Measurements from ENCODE around the gene RBP3.

The RBP3 gene

DNA sequence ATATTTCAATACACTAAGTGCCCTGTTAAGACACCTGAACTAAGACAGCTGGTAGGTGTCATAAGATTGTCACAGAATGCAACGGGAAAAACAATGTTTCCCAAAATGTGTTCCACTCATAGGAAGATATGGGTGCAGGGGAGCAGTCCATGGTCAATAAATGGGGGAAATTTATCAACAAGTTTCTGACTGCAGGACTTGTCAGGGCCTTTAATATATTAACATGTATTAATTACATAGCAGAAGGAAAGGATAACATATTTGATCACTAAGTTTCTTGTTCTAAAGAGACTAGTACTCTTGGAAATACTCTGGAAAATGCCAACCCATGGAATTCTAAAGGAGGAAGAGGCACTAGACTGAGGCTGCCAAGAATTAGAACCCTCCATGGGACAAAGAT is 6.7 kb downstream of the RBP3 start:
- no peak overlapping the region for H3K4me3 Mint-ChIP-seq

DNA sequence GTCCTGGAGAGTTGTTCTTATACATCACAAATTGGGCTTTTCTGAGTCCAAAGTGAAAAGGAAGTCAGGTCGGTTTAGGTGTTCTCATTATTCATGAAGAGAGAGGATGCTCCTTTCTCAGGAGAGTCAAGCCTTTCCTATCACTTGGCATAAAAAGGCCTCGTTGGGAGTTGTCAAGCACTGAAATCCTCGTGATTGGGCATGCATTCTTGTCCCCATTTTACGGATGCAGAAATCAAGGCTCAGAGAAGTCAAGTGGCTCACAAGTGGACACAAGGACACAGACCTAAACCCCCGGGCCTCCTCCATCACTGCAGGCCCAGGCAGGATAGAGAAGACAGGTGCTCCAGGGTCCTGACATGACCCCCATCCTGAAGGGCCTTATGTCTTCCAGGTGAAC is 8.5 kb downstream of the RBP3 start:
- Mint-ChIP-seq H3K9me3 (no peaks in the 10 kb centered on the region), H3K27ac (no peak overlapping the region), H3K4me3 (no peak overlapping the region), H3K4me1 (ENCODE audit: low read depth) (no peaks in the 10 kb centered on the region), H3K36me3 (ENCODE audit: low read depth) (no peaks in the 10 kb centered on the region), H3K27me3 (no peaks in the 10 kb centered on the region)

More for the DNA sequence above, 6.7 kb downstream of the RBP3 start:
- Mint-ChIP-seq H3K4me1 (ENCODE audit: low read depth) (no peaks in the 10 kb centered on the region), H3K27ac (no peak overlapping the region), H3K9me3 (no peaks in the 10 kb centered on the region), H3K36me3 (ENCODE audit: low read depth) (no peaks in the 10 kb centered on the region), H3K27me3 (no peaks in the 10 kb centered on the region)

DNA sequence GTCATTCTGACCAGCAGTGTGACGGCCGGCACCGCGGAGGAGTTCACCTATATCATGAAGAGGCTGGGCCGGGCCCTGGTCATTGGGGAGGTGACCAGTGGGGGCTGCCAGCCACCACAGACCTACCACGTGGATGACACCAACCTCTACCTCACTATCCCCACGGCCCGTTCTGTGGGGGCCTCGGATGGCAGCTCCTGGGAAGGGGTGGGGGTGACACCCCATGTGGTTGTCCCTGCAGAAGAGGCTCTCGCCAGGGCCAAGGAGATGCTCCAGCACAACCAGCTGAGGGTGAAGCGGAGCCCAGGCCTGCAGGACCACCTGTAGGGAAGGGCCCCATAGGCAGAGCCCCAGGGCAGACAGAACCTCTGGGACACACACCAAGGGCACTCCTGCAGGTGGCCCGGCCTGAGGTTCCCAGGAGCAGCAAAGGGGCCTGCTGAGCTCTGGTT is 9.0 kb downstream of the RBP3 start:
- Mint-ChIP-seq H3K27me3 (no peaks in the 10 kb centered on the region), H3K4me3 (no peak overlapping the region), H3K4me1 (ENCODE audit: low read depth) (no peaks in the 10 kb centered on the region), H3K36me3 (ENCODE audit: low read depth) (no peaks in the 10 kb centered on the region), H3K27ac (no peak overlapping the region), H3K9me3 (no peaks in the 10 kb centered on the region)

DNA sequence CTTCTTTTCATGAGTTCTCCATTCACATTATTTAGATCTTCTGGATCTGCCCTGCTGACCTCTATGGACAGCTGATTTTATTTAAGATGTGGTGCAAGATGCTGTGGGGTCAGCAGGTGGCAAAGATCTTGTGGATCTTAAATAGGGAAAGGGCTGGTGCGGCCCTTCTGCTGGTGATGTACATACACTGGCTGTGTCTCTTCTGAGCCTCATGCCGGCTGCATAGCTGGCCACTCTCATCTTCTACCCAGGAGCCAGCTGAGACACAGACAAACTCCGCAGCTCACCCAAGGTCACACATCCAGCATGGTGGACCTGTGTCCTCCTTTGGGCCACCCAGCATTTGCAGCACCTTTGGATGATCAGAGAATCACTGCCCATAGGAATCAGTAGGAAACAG is 9.7 kb downstream of the RBP3 start:
- Mint-ChIP-seq H3K27me3 (no peaks in the 10 kb centered on the region), H3K4me3 (no peak overlapping the region), H3K4me1 (ENCODE audit: low read depth) (no peaks in the 10 kb centered on the region), H3K9me3 (no peaks in the 10 kb centered on the region), H3K27ac (no peak overlapping the region), H3K36me3 (ENCODE audit: low read depth) (no peaks in the 10 kb centered on the region)

DNA sequence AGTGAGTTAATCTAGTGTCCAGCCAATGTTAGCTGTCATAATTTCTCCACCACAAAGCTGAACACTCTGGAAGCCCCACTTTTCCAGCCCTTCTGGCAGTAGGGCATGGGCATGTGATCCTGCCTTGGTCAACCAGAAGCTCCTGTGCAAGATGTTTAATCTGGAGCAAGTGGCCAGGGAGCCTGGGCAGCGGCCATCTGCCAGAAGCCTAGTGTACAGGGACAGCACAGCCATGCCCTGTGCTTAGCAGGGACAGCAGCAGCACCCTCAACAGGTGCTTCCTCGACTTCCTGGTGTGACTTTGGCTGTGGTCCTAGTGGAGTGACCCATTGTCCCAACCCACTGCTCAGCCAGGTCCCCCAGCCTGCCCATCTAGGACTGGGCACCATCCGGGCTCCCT is 10.3 kb downstream of the RBP3 start:
- H3K36me3 Mint-ChIP-seq (ENCODE audit: low read depth), result no peaks in the 10 kb centered on the region
- no peak overlapping the region for H3K4me3 Mint-ChIP-seq
- no peaks in the 10 kb centered on the region for H3K9me3 Mint-ChIP-seq
- H3K4me1 Mint-ChIP-seq (ENCODE audit: low read depth), result no peaks in the 10 kb centered on the region
- H3K27me3 Mint-ChIP-seq, result no peaks in the 10 kb centered on the region
- H3K27ac Mint-ChIP-seq, result no peak overlapping the region

DNA sequence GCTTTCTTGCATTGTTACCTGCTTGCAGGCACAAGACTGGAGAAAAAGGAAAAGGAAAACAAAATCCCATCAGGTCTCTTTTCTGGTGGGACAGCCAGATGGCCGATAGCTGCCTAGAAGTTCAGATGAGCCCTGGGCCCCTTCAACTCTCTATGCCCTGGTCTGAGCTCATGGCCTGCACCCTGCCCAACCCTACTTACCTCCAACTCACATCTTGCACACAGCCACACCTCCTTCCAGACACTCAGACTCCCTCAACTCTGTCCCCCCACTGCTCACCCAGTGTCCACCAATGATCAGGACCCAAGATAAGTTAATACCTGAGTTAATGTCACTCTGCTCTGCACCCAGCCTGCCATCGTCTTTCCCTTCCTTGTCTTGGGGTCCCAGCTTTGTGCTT is 10.9 kb downstream of the RBP3 start:
- no peak overlapping the region for H3K4me3 Mint-ChIP-seq
- H3K9me3 Mint-ChIP-seq, result no peaks in the 10 kb centered on the region
- no peaks in the 10 kb centered on the region for H3K27me3 Mint-ChIP-seq
- no peak overlapping the region for H3K27ac Mint-ChIP-seq
- no peaks in the 10 kb centered on the region for H3K4me1 Mint-ChIP-seq (ENCODE audit: low read depth)
- H3K36me3 Mint-ChIP-seq (ENCODE audit: low read depth), result no peaks in the 10 kb centered on the region

DNA sequence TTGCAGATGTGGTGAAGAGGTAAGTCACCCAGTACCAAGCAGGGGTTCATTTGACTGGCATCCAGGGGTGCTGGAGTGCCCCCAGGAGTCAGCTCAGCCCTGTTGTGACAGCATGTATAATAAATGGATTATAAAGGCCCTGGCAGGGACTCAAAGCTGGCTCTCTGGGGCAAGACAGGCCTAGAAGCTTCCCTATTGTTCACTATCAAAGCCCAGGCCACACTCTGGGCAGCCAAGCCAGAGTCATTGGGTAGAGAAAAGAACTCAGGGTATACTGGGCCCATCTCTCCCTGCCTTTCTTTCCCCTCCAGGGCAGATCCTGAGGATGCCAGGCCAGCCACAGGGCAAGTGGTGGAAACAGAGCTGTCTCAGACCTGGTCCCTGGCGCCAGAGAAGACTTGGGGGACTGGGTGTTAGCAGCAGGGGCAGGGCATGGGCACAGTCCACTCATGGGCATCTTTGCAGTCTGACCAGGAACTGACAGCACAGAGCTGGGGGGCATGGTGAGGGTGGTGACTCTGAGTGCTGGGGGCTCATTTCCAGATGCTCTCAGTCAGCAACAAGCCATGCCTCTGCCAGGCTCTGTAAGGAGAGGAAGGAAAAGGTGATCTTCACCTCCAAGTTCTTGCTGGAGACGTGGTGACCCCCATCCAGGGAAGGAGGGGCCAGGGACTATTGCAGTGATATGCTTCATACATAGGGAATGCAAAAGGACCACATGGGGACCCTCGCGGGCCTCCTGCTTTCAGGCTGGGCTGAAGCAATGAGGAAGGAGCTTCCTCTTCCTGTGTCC is 11.7 kb downstream of the RBP3 start:
- H3K4me3 Mint-ChIP-seq, result no peak overlapping the region
- no peaks in the 10 kb centered on the region for H3K9me3 Mint-ChIP-seq
- no peak overlapping the region for H3K27ac Mint-ChIP-seq
- no peaks in the 10 kb centered on the region for H3K4me1 Mint-ChIP-seq (ENCODE audit: low read depth)
- no peaks in the 10 kb centered on the region for H3K36me3 Mint-ChIP-seq (ENCODE audit: low read depth)
- no peaks in the 10 kb centered on the region for H3K27me3 Mint-ChIP-seq

DNA sequence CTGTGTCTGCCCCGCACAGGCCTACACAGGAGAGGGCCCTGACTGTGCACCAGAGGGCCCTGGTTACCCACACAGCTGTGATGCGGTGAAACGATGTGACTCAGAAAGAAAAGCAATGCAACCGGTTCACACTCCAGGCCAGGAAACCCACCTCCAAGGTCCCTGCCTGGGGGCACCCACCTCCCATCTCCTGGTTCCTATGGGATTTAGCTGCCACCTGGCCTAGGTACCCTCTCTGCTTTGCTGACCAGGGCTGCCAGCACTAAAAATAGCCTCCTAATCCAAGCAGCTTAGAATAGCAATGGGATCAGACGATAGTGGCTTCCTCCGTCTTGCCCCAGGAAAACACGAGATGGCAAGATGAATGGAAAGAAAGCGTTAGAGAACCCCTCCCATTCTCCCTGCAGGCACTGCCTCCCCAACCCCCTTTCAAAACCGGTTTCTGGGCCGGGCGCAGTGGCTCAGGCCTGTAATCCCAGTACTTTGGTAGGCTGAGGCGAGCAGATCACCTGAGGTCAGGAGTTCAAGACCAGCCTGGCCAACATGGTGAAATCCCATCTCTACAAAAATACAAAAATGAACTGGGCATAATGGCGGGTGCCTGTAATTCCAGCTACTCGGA is 12.4 kb downstream of the RBP3 start:
- Mint-ChIP-seq H3K36me3 (ENCODE audit: low read depth) (no peaks in the 10 kb centered on the region), H3K27me3 (no peaks in the 10 kb centered on the region), H3K9me3 (no peaks in the 10 kb centered on the region), H3K4me1 (ENCODE audit: low read depth) (no peaks in the 10 kb centered on the region), H3K4me3 (no peak overlapping the region), H3K27ac (no peak overlapping the region)

DNA sequence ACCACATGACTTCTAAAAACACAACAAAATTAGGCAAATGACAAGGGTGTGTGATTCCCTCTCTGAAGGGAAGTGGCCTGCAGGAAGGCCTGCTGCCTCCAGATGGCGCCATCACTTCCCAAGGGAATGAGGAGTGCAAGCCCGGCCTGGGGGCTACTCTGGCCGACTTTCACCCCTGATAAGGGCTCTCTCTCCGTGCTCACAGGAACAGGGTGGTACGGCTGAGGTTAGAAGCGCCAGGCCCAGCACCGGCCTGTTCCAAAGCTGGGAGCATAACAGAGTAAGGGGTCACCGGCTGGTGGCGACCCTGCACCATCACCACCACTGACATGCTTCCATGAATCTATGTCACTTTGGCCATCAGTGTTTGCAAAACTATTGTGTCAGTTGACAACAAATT is 13.1 kb downstream of the RBP3 start:
- Mint-ChIP-seq H3K36me3 (ENCODE audit: low read depth) (no peaks in the 10 kb centered on the region), H3K4me1 (ENCODE audit: low read depth) (no peaks in the 10 kb centered on the region), H3K27me3 (no peaks in the 10 kb centered on the region)

DNA sequence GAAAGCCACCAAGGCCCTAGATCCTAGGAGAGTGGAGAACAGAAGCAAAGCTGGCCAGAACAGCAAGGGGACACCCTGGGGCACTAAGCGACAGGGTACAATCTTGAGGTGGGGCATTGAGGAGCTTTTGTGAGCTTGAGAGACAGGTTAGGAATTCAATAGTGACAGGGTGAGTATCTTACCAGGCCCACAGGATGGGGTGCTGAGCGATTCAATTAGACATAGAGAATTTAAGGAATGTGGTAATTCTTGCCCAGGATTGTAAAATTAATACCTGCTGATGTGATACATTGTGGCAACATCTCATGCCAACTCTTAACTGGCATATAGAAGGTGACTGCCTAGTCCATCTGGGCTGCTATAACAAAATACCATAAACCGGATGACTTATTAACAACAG is 14.0 kb downstream of the RBP3 start:
- no peaks in the 10 kb centered on the region for H3K4me1 Mint-ChIP-seq (ENCODE audit: low read depth)
- no peak overlapping the region for H3K4me3 Mint-ChIP-seq
- H3K36me3 Mint-ChIP-seq (ENCODE audit: low read depth), result no peaks in the 10 kb centered on the region
- H3K27me3 Mint-ChIP-seq, result no peaks in the 10 kb centered on the region
- H3K9me3 Mint-ChIP-seq, result no peaks in the 10 kb centered on the region
- no peak overlapping the region for H3K27ac Mint-ChIP-seq

More for the DNA sequence above, 13.1 kb downstream of the RBP3 start:
- H3K4me3 Mint-ChIP-seq, result no peak overlapping the region
- H3K27ac Mint-ChIP-seq, result no peak overlapping the region
- no peaks in the 10 kb centered on the region for H3K9me3 Mint-ChIP-seq

DNA sequence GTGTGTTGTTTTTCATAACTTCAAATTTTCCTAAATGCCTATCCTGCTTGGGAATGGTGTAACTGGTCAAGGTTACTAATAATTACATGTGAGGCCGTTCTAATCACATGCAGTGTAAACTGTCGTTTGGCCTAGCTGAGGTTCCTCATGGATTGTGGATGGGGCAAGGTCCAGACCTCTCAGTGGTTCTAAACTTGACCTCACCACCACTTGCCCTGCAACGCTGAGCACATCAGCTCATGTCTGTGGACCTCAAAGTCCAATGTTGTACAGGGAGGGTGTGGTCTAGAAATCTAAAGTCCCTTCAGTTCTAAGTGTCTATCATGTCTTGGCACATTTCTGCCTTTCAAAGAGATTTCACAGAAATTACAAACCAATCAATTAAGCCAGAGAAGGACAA is 15.6 kb downstream of the RBP3 start:
- H3K27ac Mint-ChIP-seq, result no peak overlapping the region
- no peaks in the 10 kb centered on the region for H3K36me3 Mint-ChIP-seq (ENCODE audit: low read depth)
- no peaks in the 10 kb centered on the region for H3K27me3 Mint-ChIP-seq
- no peaks in the 10 kb centered on the region for H3K4me1 Mint-ChIP-seq (ENCODE audit: low read depth)
- H3K4me3 Mint-ChIP-seq, result no peak overlapping the region
- H3K9me3 Mint-ChIP-seq, result no peaks in the 10 kb centered on the region

DNA sequence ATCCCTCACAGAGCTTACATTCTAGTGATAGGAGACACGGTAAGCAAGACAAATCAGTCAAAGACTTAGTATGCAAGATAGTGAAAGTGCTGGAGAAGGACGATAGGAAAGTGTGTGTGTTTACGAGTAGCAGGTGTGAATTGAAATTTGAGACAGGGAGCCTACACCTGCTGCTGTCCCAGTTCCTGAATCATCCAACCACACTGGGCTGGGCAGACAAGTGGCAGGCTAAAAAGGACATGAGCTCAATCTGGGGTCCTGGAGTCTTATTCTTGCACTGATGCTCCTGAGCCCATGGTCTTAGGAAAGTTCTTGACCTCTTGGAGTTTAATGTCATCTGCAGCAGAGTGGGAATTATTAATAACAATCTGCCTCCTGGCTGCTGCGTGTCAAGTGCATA is 16.2 kb downstream of the RBP3 start:
- H3K27ac Mint-ChIP-seq, result no peak overlapping the region
- no peaks in the 10 kb centered on the region for H3K9me3 Mint-ChIP-seq
- no peaks in the 10 kb centered on the region for H3K27me3 Mint-ChIP-seq
- no peaks in the 10 kb centered on the region for H3K36me3 Mint-ChIP-seq (ENCODE audit: low read depth)
- H3K4me3 Mint-ChIP-seq, result no peak overlapping the region
- no peaks in the 10 kb centered on the region for H3K4me1 Mint-ChIP-seq (ENCODE audit: low read depth)

DNA sequence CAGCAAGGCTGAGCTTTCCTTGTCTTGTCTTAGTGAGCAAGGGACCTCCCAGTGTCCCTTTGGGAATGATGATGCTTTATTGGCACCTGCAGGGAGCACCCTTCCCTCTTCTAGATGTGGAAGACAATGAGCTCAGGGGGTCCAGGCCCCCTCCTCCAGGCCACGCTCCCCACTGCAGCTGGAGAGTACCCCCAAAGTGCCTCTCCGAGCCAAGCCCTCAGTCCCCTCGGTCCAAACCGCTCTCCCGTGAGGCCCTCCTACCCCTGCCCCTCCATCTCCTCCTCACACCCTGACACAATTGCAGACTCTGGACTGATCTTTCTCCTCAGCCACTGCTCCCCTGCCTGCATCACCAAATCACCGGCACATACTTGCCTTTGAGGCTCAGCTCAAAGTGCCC is 16.7 kb downstream of the RBP3 start:
- no peak overlapping the region for H3K4me3 Mint-ChIP-seq
- no peaks in the 10 kb centered on the region for H3K27me3 Mint-ChIP-seq
- no peaks in the 10 kb centered on the region for H3K36me3 Mint-ChIP-seq (ENCODE audit: low read depth)
- H3K9me3 Mint-ChIP-seq, result no peaks in the 10 kb centered on the region
- no peak overlapping the region for H3K27ac Mint-ChIP-seq
- H3K4me1 Mint-ChIP-seq (ENCODE audit: low read depth), result no peaks in the 10 kb centered on the region

DNA sequence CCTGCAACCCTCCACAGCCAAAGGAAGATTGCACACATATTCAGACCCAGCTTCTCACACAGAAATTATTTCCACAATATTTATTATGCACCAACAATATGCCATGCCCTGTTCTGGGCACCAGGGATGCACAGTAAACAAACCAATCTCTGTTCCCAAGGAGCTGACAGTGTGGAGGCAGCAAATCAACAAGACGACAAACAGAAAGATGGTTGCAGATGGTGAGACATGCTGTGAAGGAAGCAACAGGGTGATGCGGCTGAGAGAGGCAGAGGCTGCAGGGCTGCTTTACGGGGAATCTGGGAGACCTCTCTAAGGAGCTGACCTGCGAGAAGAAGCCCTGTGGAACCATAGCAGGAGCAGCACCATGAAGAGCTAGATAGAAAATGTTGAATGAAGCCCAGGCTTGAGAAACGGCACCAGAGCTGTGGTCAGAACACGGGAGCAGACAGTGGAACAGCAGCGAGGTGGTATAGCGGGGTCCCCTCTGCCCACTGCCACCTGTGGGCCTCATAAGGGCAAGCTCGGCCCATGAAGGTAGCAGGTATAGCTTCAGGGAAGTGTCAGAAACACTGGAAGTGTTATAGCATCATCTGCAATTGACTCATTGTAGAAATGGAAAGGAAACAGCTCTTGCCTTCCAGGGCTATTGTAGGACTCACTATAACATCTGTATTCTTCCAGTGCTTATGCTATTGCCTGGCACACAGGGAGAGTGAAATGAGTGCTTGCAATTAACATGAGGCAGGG is 17.4 kb downstream of the RBP3 start:
- Mint-ChIP-seq H3K27ac (no peak overlapping the region), H3K9me3 (no peaks in the 10 kb centered on the region), H3K4me1 (ENCODE audit: low read depth) (no peaks in the 10 kb centered on the region), H3K36me3 (ENCODE audit: low read depth) (no peaks in the 10 kb centered on the region), H3K4me3 (no peak overlapping the region), H3K27me3 (no peaks in the 10 kb centered on the region)

DNA sequence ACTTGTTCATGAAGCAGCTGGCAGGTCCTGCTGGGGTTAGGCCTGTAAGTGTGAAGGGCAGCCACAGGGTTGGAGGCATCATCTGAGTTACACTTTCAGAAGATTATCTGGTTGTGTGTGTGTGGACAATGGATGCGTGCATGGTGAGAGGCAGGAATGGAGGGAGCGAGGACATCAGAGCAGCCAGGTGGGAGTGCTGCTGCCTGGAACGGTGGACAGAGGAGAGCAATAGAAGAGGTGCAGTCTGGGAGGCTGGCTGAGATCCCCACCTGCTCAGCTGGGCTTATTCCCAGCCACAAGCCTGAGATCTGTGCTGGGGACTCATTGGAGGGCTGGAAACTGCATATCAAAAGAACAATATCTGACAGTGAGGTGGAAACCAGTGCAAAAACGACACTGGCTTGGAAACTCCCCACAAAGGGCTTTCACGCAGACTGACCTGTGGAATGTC is 18.0 kb downstream of the RBP3 start:
- no peak overlapping the region for H3K4me3 Mint-ChIP-seq
- H3K4me1 Mint-ChIP-seq (ENCODE audit: low read depth), result no peaks in the 10 kb centered on the region
- no peaks in the 10 kb centered on the region for H3K27me3 Mint-ChIP-seq
- H3K27ac Mint-ChIP-seq, result no peak overlapping the region
- no peaks in the 10 kb centered on the region for H3K9me3 Mint-ChIP-seq
- no peaks in the 10 kb centered on the region for H3K36me3 Mint-ChIP-seq (ENCODE audit: low read depth)
